Liver (tissue), 2 donors: ENCODE measurements around the gene ARHGAP29.

Experiments used
- ATF3 ChIP-seq: IDR thresholded peaks from 2 replicates; pipeline ENCODE4 v1.6.1; 2016; ENCODE audit warnings: antibody characterized with exemption
- EGR1 ChIP-seq, 2 donors: IDR thresholded peaks; 2 replicates each; pipeline ENCODE4 v1.6.1; 2016 to 2018; ENCODE audit warnings: antibody characterized with exemption in 2 of 2, low read depth in 2 of 2
- donor health status: healthy.

DNA sequence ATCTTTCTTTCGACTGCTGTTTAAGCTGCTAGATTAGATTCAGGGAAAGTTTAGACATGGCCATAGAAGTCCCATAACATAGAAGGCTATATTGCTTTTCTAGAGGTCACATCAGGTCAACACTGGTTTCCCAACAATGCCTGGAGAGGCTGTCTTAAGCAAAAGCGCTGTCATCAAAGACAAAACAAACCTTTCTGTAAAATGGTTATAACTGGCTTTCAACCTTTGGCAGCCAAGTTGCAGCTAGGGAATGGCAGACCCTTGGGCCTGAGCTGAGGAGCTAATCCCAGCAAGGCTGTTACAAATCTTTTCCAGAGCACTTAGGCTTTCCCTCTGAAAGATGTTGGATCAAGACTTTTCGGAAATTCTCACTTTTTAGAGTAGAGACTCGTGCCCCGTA lies 105.3 kb downstream of the ARHGAP29 start:
- TF ChIP-seq EGR1 (IDR thresholded peaks at IDR 0.05; ENCODE audit: low read depth in 2 of 2) (no peak), ATF3 (no peak)
